CD4-positive, alpha-beta T cell (primary cell): ENCODE data around the gene FAM53B. TPM values are rescaled to one million over a fixed set of nuclear protein-coding genes. Genes with fewer than 3 reads are reported as not detected.

Source experiments
- ATAC-seq: fragments of 200-7000 bp; cut with Tn5 transposase; one replicate; pipeline ENCODE4 v1.10.0; 2022; ENCODE audit warnings: mild to moderate bottlenecking; ENCODE audit not compliant: poor library complexity
- CTCF ChIA-PET: fragments of 350-600 bp; sonication (Branson Sonifier 250); formaldehyde crosslinking; loops from one replicate; lab custom pipeline; 2021; ENCODE audit warnings: antibody characterized with exemption, inconsistent platforms; lab: Charles Lee
- POLR2A ChIA-PET: fragments of 350-600 bp; sonication (Branson Sonifier 250); formaldehyde crosslinking; loops from one replicate; lab custom pipeline; 2021; ENCODE audit warnings: antibody characterized with exemption, inconsistent platforms; lab: Charles Lee
- DNase-seq, 14 experiments: peaks; one replicate each; pipeline ENCODE4 v3.0.0-alpha.2; 2013 to 2020; ENCODE audit warnings: mixed read lengths in 2 of 14
- H3K27ac ChIP-seq, 2 donors: one replicate each; pipeline versions ENCODE4 v1.5.1 to v1.7.0; 2013; ENCODE audit warnings: low read length in 2 of 2, low read depth in 1 of 2, mild to moderate bottlenecking in 1 of 2
- H3K27me3 ChIP-seq, 2 experiments: 1 replicate in 1 of 2; 2 replicates in 1 of 2; pipeline versions ENCODE4 v1.6.1 to v1.7.0; 2013; ENCODE audit warnings: low read length in 2 of 2, control low read depth in 1 of 2, mild to moderate bottlenecking in 1 of 2, moderate library complexity in 1 of 2; ENCODE audit not compliant: insufficient read depth in 2 of 2, control insufficient read depth in 1 of 2
- H3K36me3 ChIP-seq: one replicate; pipeline ENCODE4 v1.6.1; 2013; ENCODE audit warnings: low read length, control low read depth; ENCODE audit not compliant: insufficient read depth
- H3K4me1 ChIP-seq: one replicate; pipeline ENCODE4 v1.6.1; 2013; ENCODE audit warnings: low read length, control low read depth; ENCODE audit not compliant: insufficient read depth
- H3K4me3 ChIP-seq: one replicate; pipeline ENCODE4 v1.5.1; 2013; ENCODE audit warnings: mild to moderate bottlenecking, low read length, moderate library complexity
- H3K9me3 ChIP-seq, 2 experiments: 1 replicate in 1 of 2; 2 replicates in 1 of 2; pipeline versions ENCODE4 v1.6.1 to v1.7.0; 2013; ENCODE audit warnings: low read length in 2 of 2, mild to moderate bottlenecking in 2 of 2, control low read depth in 1 of 2, moderate library complexity in 1 of 2; ENCODE audit not compliant: control insufficient read depth in 1 of 2, insufficient read depth in 1 of 2
- H3K27ac Mint-ChIP-seq: one replicate; pipeline ENCODE4 v1.8.0; 2020; ENCODE audit warnings: mixed read lengths
- H3K27me3 Mint-ChIP-seq: one replicate; pipeline ENCODE4 v1.8.0; 2021; ENCODE audit warnings: mixed read lengths
- H3K36me3 Mint-ChIP-seq: one replicate; pipeline ENCODE4 v1.8.0; 2021; ENCODE audit warnings: low read depth, mixed read lengths
- H3K4me1 Mint-ChIP-seq: one replicate; pipeline ENCODE4 v1.8.0; 2021; ENCODE audit warnings: low read depth, mixed read lengths
- H3K4me3 Mint-ChIP-seq: one replicate; pipeline ENCODE4 v1.8.0; 2020; ENCODE audit warnings: mild to moderate bottlenecking, mixed read lengths
- H3K9me3 Mint-ChIP-seq: one replicate; pipeline ENCODE4 v1.8.0; 2020; ENCODE audit warnings: mixed read lengths
- CTCF ChIP-seq: fragments of 200-600 bp; IDR thresholded peaks from one replicate; pipeline ENCODE4 v1.8.0; 2022; ENCODE audit warnings: antibody characterized with exemption, mild to moderate bottlenecking
- intact Hi-C, 2 experiments: fragments of 100-400 bp; cut with DNase I in 1 of 2; cut with micrococcal nuclease in 1 of 2; formaldehyde crosslinking; loops; one replicate each; pipeline versions ENCODE4 v1.15.1 to v1.9.0; 2023 to 2025; cut with DNase I, micrococcal nuclease
- total RNA-seq, 174 experiments: library from RNA in 2 of 174; stranded (reverse) in 2 of 174; gene quantifications; one replicate each; pipeline ENCODE4 v1.2.3 and lab custom pipeline; 2021 to 2026

Gene FAM53B
- total RNA-seq, 2 experiments from 2014 or later, result 32.9 to 33.6 TPM

DNA sequence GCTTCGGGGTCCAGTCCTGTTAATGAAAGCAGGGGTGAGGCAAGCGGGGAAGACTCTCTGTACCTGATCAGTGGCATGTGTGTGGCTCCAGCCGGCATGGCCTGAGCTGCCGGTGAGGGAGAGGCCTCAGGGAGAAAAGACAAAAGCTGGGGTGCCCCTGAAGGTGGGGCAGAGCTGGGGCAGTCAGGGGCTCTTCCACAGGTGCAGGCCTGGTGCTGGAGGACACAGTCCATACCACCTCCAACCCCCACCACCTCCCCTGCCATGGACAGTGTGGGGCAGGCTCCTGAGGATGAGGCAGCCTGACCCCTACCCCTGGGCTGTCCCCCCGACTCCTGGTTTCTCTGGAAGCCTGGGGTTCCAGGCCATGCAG is 153.1 kb downstream of the FAM53B start:
- H3K9me3 Mint-ChIP-seq, result no peaks in the 10 kb centered on the region
- no peak overlapping the region for H3K4me3 Mint-ChIP-seq
- Histone ChIP-seq H3K4me3 (no peak overlapping the region), H3K9me3 (peaks cover 0 to 19% of the 10 kb centered on the region in 2 experiments), H3K4me1 (peaks cover 3% of the 10 kb centered on the region), H3K27me3 (no peaks in the 10 kb centered on the region), H3K36me3 (no peaks in the 10 kb centered on the region), H3K27ac (no peak overlapping the region)
- no peak overlapping the region for H3K27ac Mint-ChIP-seq
- ChIA-PET CTCF (no interaction called here), POLR2A (no interaction called here)
- DNase-seq, result no peak
- H3K4me1 Mint-ChIP-seq, result no peaks in the 10 kb centered on the region
- intact Hi-C loops, result no loop called here
- no peak for ATAC-seq
- peaks cover 5% of the 10 kb centered on the region for H3K36me3 Mint-ChIP-seq
- no peaks in the 10 kb centered on the region for H3K27me3 Mint-ChIP-seq
- TF ChIP-seq CTCF, result no peak

DNA sequence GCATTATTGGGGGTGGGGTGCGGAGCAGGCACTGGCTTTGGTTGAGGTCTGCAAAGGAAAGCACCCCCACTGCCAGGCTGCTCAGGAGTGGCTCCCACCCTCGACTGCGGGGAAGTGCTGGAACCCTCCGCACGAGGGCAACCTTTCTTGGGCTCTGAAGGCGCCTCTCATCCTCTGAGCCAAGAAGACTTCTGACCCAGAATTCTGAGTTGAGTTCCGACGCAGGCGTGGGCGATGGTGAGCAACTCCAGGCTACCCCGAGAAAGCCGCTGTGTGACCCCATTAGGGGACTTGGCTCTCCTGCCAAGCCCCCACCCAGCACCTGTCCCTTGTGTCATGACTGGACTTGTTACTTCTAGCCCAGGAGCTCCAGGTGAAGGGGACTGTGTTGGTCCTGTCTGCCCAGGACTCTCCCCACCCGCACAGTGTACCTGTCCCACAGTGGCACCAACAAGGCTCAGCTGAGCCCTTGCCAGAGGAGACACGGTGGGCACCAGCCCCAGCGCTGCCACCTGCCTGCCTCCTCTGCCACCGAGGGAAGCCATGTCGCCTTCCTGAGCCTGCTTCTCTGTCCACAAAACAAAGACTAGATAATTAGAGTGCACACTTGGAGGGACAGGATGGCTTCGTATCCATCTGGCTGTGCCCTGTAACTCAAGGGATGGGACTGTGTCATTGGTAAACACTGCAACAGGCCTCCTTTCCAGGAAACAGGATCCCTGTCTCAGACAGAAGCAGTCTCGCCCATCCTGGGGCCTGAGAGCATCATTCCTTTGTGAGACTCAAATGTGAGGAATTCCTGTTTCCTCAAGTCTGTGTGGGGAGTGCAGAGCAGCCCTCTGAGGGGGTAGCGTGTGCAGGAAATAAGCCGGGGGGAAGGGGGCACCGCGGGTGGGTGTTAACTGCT is 153.7 kb downstream of the FAM53B start:
- no peaks in the 10 kb centered on the region for H3K27me3 Mint-ChIP-seq
- CTCF ChIA-PET, result no interaction called here
- Histone ChIP-seq H3K4me1 (peaks cover 3% of the 10 kb centered on the region), H3K4me3 (no peak overlapping the region), H3K36me3 (no peaks in the 10 kb centered on the region), H3K9me3 (peaks cover 0 to 19% of the 10 kb centered on the region in 2 experiments), H3K27me3 (no peaks in the 10 kb centered on the region), H3K27ac (no peak overlapping the region)
- no peak overlapping the region for H3K27ac Mint-ChIP-seq
- no peak for TF ChIP-seq CTCF
- POLR2A ChIA-PET, result no interaction called here
- H3K36me3 Mint-ChIP-seq, result peaks cover 5% of the 10 kb centered on the region
- H3K4me3 Mint-ChIP-seq, result no peak overlapping the region
- DNase-seq (no peak), ATAC-seq (no peak)
- intact Hi-C loops, result no loop called here
- no peaks in the 10 kb centered on the region for H3K4me1 Mint-ChIP-seq
- no peaks in the 10 kb centered on the region for H3K9me3 Mint-ChIP-seq

DNA sequence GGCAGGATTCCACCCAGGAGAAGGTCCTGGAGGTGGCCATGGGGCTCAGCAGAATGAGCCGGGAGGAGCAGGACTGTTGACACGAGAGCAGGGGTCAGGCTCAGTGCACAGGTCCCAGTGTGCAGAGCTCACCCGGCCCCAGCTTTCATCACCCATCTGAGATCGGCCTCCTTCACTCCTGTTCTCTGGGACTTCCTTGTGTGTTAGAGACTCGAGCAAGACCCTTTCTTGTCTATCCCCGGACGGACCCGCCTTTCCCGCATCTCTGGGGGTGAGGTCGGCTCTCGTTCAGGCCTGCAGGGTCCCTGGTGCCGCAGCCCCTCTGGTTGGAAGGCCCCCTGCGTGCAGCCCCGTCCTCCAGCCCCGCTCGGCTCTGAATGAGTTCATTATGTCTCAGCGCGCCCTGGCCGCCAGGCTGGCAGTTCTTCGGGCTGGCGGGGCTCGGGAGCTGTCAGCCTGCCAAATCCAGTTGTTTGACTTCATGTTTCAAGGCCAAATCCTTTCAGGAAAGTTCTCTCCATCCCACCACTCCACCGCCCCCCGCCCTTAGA is 154.6 kb downstream of the FAM53B start:
- no peak overlapping the region for H3K27ac Mint-ChIP-seq
- CTCF ChIA-PET, result no interaction called here

More for the DNA sequence above, 154.6 kb downstream of the FAM53B start:
- POLR2A ChIA-PET, result no interaction called here
- Histone ChIP-seq H3K4me3 (no peak overlapping the region), H3K36me3 (no peaks in the 10 kb centered on the region), H3K27me3 (no peaks in the 10 kb centered on the region), H3K4me1 (peaks cover 3% of the 10 kb centered on the region), H3K9me3 (peaks cover 0 to 13% of the 10 kb centered on the region in 2 experiments), H3K27ac (no peak overlapping the region)
- Mint-ChIP-seq H3K36me3 (peaks cover 5% of the 10 kb centered on the region), H3K27me3 (no peaks in the 10 kb centered on the region), H3K9me3 (no peaks in the 10 kb centered on the region), H3K4me3 (no peak overlapping the region), H3K4me1 (no peaks in the 10 kb centered on the region)
- intact Hi-C loops, result no loop called here
- no peak for DNase-seq
- ATAC-seq, result no peak
- no peak for TF ChIP-seq CTCF
